ENCODE data around the gene MFSD8.
"Not testable (repeated sequence)": the region's sequence is repeated elsewhere in the genome, so short reads cannot be mapped to it uniquely, and the experiment has no call there.

Gene MFSD8

GRCh38 chr4:127930175-127930574, 34.8 kb downstream of the MFSD8 start:
- DNase-seq, result no peak

- DNase-seq, result not testable (repeated sequence)
Observed at GRCh38 chr4:127925720-127926119, 39.3 kb downstream of the MFSD8 start.

GRCh38 chr4:127922226-127922625, 42.7 kb downstream of the MFSD8 start:
- DNase-seq, result no peak

- no peak for DNase-seq
Observed at GRCh38 chr4:127920521-127920920, 44.5 kb downstream of the MFSD8 start.

- DNase-seq, result no peak
Observed at GRCh38 chr4:127917151-127917550, 47.8 kb downstream of the MFSD8 start.

- DNase-seq, result no peak
Observed at GRCh38 chr4:127916512-127916911, 48.5 kb downstream of the MFSD8 start.

- DNase-seq, result no peak
Observed at GRCh38 chr4:127905029-127905428, 59.9 kb downstream of the MFSD8 start.

- DNase-seq, result not testable (repeated sequence)
Observed at GRCh38 chr4:127899682-127900081, 65.3 kb downstream of the MFSD8 start.

GRCh38 chr4:127896528-127896927, 68.4 kb downstream of the MFSD8 start:
- no peak for DNase-seq

- DNase-seq, result no peak
Observed at GRCh38 chr4:127896069-127896468, 68.9 kb downstream of the MFSD8 start.

- no peak for DNase-seq
Observed at GRCh38 chr4:127889903-127890302, 75.1 kb downstream of the MFSD8 start.

GRCh38 chr4:127888559-127888958, 76.4 kb downstream of the MFSD8 start:
- DNase-seq, result no peak

GRCh38 chr4:127881563-127881864, 83.5 kb downstream of the MFSD8 start:
- no peak for DNase-seq

GRCh38 chr4:127880763-127881562, 84.0 kb downstream of the MFSD8 start, which contains the start of gene PLK4:
PLK4 (plus strand) TSS chr4:127880893; CDS start chr4:127881135, 242 bp downstream.
- DNase-seq, result peak; percentile 98

GRCh38 chr4:127875791-127876190, 89.2 kb downstream of the MFSD8 start:
- no peak for DNase-seq

- no peak for DNase-seq
Observed at GRCh38 chr4:127870688-127871087, 94.3 kb downstream of the MFSD8 start.

GRCh38 chr4:127870281-127870680, 94.7 kb downstream of the MFSD8 start:
- DNase-seq, result no peak

- no peak for DNase-seq
Observed at GRCh38 chr4:127868196-127868595, 96.8 kb downstream of the MFSD8 start.

All from activated CD4-positive, alpha-beta T cell treated with anti-CD3 and anti-CD28 coated beads, Interleukin-2, amount 50 U/mL, for 16 hours (primary cell).